22Rv1 (cell line): ENCODE data around the gene FILIP1L.

Source experiments
- H3K27ac ChIP-seq: fragments of 450-650 bp; 2 replicates; pipeline ENCODE4 v1.5.1; 2017
- ZFX ChIP-seq: fragments of 450-650 bp; IDR thresholded peaks from 2 replicates; pipeline ENCODE4 v1.6.1; 2017; ENCODE audit warnings: antibody characterized with exemption, borderline replicate concordance
- TF ChIP-seq, protein P1 (sequence below): fragments of 450-650 bp; IDR thresholded peaks from 2 replicates; pipeline ENCODE4 v1.5.1; 2017; ENCODE audit warnings: mild to moderate bottlenecking

Gene FILIP1L

DNA sequence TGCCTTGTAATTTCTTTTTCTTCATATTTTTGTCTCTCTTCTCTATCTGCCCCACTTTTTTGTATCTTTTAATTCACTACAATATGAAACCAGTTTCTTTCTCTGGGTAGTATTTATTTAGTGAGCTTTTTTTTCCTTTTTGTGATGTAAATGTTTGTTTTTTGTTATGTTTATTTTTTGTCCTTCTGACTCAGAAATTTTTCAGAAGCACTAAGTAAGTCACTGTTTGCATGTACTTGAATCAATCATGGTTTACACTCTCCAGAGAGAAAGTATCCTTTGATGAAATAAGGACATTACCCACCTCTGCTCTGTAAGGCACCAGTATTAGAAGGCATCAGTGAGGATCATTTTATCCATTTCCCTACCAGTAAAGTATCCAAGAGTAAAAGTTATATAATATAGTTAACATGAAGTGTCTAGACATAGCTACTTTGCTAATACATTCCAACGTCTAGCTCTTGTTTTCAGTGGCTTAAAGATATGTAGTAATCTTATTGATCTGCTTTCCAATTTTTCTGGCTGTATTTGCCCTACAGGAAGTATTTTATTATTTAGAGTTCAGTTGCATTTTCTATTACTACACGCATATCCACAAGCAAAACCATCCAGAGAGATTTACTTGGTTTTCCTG, 25.4 kb downstream of the FILIP1L start:
- H3K27ac ChIP-seq, result no peak overlapping the region
- TF ChIP-seq ZFX, result no peak
- TF ChIP-seq, protein P1, sequence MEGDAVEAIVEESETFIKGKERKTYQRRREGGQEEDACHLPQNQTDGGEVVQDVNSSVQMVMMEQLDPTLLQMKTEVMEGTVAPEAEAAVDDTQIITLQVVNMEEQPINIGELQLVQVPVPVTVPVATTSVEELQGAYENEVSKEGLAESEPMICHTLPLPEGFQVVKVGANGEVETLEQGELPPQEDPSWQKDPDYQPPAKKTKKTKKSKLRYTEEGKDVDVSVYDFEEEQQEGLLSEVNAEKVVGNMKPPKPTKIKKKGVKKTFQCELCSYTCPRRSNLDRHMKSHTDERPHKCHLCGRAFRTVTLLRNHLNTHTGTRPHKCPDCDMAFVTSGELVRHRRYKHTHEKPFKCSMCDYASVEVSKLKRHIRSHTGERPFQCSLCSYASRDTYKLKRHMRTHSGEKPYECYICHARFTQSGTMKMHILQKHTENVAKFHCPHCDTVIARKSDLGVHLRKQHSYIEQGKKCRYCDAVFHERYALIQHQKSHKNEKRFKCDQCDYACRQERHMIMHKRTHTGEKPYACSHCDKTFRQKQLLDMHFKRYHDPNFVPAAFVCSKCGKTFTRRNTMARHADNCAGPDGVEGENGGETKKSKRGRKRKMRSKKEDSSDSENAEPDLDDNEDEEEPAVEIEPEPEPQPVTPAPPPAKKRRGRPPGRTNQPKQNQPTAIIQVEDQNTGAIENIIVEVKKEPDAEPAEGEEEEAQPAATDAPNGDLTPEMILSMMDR, result no peak

DNA sequence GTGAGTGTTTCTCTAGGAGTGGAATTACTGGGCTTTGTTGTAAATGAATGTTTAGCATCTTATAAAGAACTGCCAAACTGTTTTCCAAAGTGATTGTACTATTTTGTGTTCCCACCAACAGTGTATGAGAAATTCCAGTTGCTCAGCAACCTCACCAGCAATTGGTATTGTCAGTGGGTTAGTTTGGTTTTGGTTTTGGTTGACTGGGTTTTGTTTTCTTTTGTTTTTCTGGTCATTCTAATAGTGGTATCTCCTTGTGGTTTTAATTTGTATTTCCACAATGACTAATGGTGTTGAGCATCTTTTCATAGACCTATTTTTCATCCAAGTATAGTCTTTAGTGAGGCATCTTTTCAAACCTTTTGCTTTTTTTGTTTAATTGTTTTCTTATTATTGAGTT, 27.1 kb downstream of the FILIP1L start:
- TF ChIP-seq, protein P1, result no peak
- no peak for TF ChIP-seq ZFX
- H3K27ac ChIP-seq, result no peak overlapping the region

DNA sequence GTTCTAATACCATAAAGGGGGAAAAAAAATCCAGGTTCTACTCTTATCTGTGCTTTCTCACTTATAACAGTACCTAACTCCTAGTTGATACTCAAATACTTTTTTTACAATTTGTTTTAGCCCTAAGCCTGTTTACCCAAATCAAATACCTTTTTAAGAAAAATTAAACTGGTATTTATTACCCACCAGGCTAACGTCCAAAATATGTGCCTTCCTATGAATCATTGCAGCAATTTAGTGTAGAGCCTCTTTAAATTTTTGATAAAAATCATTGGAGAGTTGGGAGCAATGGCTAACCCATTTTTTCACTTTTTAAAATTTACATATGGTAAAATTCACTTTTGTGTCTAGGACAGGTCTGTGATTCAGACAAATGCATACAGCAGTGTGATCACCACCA, 27.9 kb downstream of the FILIP1L start:
- H3K27ac ChIP-seq, result no peak overlapping the region
- no peak for TF ChIP-seq ZFX
- TF ChIP-seq, protein P1, result no peak

DNA sequence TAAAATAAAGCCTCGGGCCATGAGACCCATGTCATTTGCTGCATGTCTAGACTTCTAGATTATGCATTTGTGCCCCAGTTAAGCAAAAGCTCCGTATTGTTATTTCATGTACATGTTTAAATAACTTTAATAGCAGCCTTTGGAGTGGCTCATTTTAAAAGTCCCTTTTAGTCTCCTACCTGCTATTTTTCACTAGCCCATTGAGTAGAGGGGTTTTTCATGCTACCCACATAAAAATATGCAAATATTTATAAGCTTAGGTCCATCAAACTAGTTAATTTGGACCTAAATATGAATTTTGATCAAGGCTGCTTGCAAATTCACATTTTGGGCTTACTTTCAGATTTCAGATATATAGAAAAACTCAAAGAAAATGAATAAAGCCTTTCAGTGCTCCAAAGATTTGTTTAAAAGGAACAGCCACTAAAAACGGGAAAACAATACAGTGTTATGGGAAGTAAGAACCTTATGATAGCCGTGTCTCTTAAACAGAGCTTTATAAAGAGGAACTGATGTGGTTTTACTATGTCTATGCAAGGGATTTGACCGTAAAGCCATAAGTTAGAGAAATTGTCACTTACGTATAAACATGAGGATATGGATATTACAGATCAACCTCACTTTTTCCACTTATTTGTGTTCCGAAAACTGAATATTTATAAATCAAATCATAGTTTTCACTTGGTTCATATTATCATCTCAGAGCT, 30.0 kb downstream of the FILIP1L start:
- H3K27ac ChIP-seq, result no peak overlapping the region
- no peak for TF ChIP-seq ZFX
- TF ChIP-seq, protein P1, result no peak

DNA sequence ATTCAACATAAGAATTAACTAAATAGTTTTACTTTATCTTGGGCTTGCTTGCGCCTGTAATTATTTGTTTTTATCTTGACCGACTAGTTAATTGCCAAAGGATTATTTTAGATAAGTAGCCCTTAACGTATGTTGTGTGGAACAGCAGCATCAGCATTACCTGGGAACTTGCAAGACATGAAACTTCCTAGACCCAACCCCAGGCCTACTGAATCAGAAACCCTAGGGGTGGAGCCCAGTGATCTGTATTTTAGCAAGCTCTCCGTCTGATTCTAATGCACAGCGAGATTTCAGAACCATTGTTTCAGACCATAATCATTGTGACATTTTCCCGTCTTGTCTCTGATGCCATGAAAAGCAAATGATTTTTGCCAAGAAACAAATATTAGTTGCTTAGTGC, 31.1 kb downstream of the FILIP1L start:
- no peak overlapping the region for H3K27ac ChIP-seq
- TF ChIP-seq, protein P1, result no peak

DNA sequence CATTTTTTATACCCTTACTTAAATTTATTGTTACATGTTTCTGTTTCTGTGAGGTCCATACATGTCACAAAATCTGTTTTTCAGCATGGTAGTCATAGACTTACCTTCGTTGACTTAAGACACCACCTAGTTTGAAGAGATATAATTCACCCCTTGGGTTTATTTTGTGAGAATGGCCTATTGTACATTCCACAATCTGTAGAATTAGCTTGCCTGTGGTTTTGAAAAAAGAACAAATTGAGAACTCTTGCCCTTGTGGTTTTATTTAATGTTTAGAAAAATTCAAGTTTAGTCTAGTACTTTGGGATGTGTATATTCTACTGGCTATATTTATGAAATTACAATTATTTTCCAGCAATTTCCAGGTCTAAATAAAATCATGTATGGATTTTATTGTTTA, 31.6 kb downstream of the FILIP1L start:
- H3K27ac ChIP-seq, result no peak overlapping the region
- no peak for TF ChIP-seq ZFX
- TF ChIP-seq, protein P1, result no peak

DNA sequence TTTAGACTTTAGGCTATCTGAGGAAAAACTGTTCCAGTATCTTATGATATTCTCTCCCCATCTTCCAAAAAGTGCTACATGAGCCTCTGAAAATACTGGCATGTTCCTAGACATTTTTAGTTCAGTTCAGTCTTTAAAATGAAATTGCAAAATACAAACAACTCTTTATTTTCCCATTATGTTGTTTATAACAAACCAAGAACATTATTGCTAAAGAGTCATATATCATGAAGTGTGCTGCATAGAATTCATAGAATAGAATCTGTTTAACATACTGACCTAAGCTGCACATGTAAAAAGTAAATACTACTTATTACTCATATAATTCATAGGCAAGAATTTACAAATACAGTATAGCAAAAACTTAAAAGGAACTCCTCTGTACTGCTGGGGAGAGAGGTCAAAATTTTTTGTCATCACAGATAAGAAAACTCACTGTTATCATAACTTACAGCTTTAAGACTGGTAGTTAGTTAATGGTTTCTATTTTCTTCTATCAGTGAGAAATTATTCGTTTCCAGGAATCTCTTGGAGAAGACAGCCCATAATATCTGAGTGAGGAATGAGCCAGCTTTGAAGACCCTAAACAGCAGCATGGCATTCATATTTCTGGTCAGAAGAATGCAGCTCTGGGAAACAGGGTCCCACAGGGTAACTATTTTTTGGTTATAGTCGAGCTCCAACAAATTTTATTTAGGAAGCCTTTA, 32.2 kb downstream of the FILIP1L start:
- no peak for TF ChIP-seq ZFX
- TF ChIP-seq, protein P1, result no peak
- no peak overlapping the region for H3K27ac ChIP-seq
